ENCODE results near the gene TSPAN31.

The TSPAN31 gene

GRCh38 chr12:57776247-57776587 is 31.4 kb downstream of the TSPAN31 start (continued):
- TF ChIP-seq, protein P1, sequence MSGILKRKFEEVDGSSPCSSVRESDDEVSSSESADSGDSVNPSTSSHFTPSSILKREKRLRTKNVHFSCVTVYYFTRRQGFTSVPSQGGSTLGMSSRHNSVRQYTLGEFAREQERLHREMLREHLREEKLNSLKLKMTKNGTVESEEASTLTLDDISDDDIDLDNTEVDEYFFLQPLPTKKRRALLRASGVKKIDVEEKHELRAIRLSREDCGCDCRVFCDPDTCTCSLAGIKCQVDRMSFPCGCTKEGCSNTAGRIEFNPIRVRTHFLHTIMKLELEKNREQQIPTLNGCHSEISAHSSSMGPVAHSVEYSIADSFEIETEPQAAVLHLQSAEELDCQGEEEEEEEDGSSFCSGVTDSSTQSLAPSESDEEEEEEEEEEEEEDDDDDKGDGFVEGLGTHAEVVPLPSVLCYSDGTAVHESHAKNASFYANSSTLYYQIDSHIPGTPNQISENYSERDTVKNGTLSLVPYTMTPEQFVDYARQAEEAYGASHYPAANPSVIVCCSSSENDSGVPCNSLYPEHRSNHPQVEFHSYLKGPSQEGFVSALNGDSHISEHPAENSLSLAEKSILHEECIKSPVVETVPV (CRISPR knock-in tag; IDR thresholded peaks at IDR 0.05), result no peak
- no peak for TF ChIP-seq ZC3H10 (CRISPR knock-in tag; IDR thresholded peaks at IDR 0.05)
- no peak for TF ChIP-seq TSHZ2 (CRISPR knock-in tag; IDR thresholded peaks at IDR 0.05)
- no peak for TF ChIP-seq ZNF565 (CRISPR knock-in tag; conservative IDR thresholded peaks at IDR 0.05; ENCODE audit: low read depth)
- TF ChIP-seq TCF4 (CRISPR knock-in tag; IDR thresholded peaks at IDR 0.05; ENCODE audit: borderline replicate concordance), result no peak

GRCh38 chr12:57777367-57777766 is 32.5 kb downstream of the TSPAN31 start:
- ATAC-seq, result no peak
- TF ChIP-seq ZC3H10 (CRISPR knock-in tag; IDR thresholded peaks at IDR 0.05) (no peak), ZNF565 (CRISPR knock-in tag; conservative IDR thresholded peaks at IDR 0.05; ENCODE audit: low read depth) (no peak), TOX (CRISPR knock-in tag; IDR thresholded peaks at IDR 0.05; ENCODE audit: borderline replicate concordance) (no peak), PATZ1 (CRISPR knock-in tag; IDR thresholded peaks at IDR 0.05; ENCODE audit: borderline replicate concordance) (no peak), TCF4 (CRISPR knock-in tag; IDR thresholded peaks at IDR 0.05; ENCODE audit: borderline replicate concordance) (no peak), ESRRG (CRISPR knock-in tag; IDR thresholded peaks at IDR 0.05) (no peak), ZNF70 (CRISPR knock-in tag; IDR thresholded peaks at IDR 0.05) (no peak), TSHZ2 (CRISPR knock-in tag; IDR thresholded peaks at IDR 0.05) (no peak)

DNA sequence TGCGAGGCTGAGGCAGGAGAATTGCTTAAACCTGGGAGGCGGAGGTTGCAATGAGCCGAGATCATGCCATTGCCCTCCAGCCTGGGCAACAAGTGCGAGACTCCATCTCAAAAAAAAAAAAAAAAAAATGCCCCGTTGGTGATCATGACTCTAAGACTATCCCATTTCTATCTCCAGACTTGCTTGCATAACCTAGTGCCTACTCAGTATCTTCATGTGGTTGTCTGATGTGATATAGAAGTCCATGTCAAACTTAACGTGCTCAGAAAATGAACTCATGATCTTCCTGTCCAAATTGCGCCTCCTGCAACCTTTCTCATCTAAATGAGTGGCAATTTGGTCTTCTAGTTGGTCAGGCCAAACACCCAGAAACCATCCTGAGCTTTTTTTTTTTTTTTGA is 33.1 kb downstream of the TSPAN31 start:
- TF ChIP-seq ZFP3 (CRISPR knock-in tag; IDR thresholded peaks at IDR 0.05) (no peak), ESRRG (CRISPR knock-in tag; IDR thresholded peaks at IDR 0.05) (no peak), OSR1 (CRISPR knock-in tag; IDR thresholded peaks at IDR 0.05) (no peak), RARB (CRISPR knock-in tag; IDR thresholded peaks at IDR 0.05) (no peak), SNAI2 (CRISPR knock-in tag; IDR thresholded peaks at IDR 0.05) (no peak), ZFP30 (CRISPR knock-in tag; IDR thresholded peaks at IDR 0.05) (no peak), TOX (CRISPR knock-in tag; IDR thresholded peaks at IDR 0.05; ENCODE audit: borderline replicate concordance) (no peak), TCF4 (CRISPR knock-in tag; IDR thresholded peaks at IDR 0.05; ENCODE audit: borderline replicate concordance) (no peak), BACH2 (CRISPR knock-in tag; IDR thresholded peaks at IDR 0.05; ENCODE audit: borderline replicate concordance) (no peak), GLIS3 (CRISPR knock-in tag; IDR thresholded peaks at IDR 0.05) (no peak), CSDC2 (CRISPR knock-in tag; IDR thresholded peaks at IDR 0.05) (no peak), ZC3H10 (CRISPR knock-in tag; IDR thresholded peaks at IDR 0.05) (no peak), ARNTL (CRISPR knock-in tag; IDR thresholded peaks at IDR 0.05; ENCODE audit: borderline replicate concordance, low read depth) (no peak), ZNF70 (CRISPR knock-in tag; IDR thresholded peaks at IDR 0.05) (no peak), PATZ1 (CRISPR knock-in tag; IDR thresholded peaks at IDR 0.05; ENCODE audit: borderline replicate concordance) (no peak), ZNF8 (CRISPR knock-in tag; IDR thresholded peaks at IDR 0.05) (no peak), POU6F1 (CRISPR knock-in tag; IDR thresholded peaks at IDR 0.05; ENCODE audit: borderline replicate concordance, low read depth) (no peak), PPARA (CRISPR knock-in tag; IDR thresholded peaks at IDR 0.05; ENCODE audit: borderline replicate concordance) (no peak)
- TF ChIP-seq, protein P2, sequence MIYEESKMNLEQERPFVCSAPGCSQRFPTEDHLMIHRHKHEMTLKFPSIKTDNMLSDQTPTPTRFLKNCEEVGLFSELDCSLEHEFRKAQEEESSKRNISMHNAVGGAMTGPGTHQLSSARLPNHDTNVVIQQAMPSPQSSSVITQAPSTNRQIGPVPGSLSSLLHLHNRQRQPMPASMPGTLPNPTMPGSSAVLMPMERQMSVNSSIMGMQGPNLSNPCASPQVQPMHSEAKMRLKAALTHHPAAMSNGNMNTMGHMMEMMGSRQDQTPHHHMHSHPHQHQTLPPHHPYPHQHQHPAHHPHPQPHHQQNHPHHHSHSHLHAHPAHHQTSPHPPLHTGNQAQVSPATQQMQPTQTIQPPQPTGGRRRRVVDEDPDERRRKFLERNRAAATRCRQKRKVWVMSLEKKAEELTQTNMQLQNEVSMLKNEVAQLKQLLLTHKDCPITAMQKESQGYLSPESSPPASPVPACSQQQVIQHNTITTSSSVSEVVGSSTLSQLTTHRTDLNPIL (CRISPR knock-in tag; IDR thresholded peaks at IDR 0.05; ENCODE audit: low read depth), result no peak
- TF ChIP-seq, protein P1 (CRISPR knock-in tag; IDR thresholded peaks at IDR 0.05), result no peak
- ATAC-seq, result no peak

All from SK-N-SH treated with all-trans-retinoic acid at 6 μM for 48 hours (cell line).